B cell (primary cell): ENCODE data around the gene TTYH3. TPM values are rescaled to one million over a fixed set of nuclear protein-coding genes. Genes with fewer than 3 reads are reported as not detected.

Experiments used
- ATAC-seq: fragments of 200-7000 bp; cut with Tn5 transposase; one replicate; pipeline ENCODE4 v1.10.0; 2021; ENCODE audit warnings: low read depth, mild to moderate bottlenecking, moderate number of reproducible peaks, moderate library complexity
- CTCF ChIA-PET: fragments of 350-600 bp; sonication (Branson Sonifier 250); formaldehyde crosslinking; loops from one replicate; lab custom pipeline; 2021; ENCODE audit warnings: antibody characterized with exemption, inconsistent platforms; lab: Charles Lee
- POLR2A ChIA-PET: fragments of 350-600 bp; sonication (Branson Sonifier 250); formaldehyde crosslinking; loops from one replicate; lab custom pipeline; 2021; ENCODE audit warnings: antibody characterized with exemption; lab: Charles Lee
- DNase-seq: peaks from one replicate; pipeline ENCODE4 v3.0.0; 2013
- H2AFZ ChIP-seq: 2 replicates; pipeline ENCODE4 v1.6.1; 2012; ENCODE audit warnings: mild to moderate bottlenecking, low read depth, low read length; ENCODE audit not compliant: insufficient read depth, poor library complexity, severe bottlenecking
- H3K27ac ChIP-seq, 2 donors: 1 replicate in 1 of 2; 2 replicates in 1 of 2; pipeline ENCODE4 v1.5.1; 2012 to 2013; ENCODE audit warnings: low read length in 2 of 2, mild to moderate bottlenecking in 2 of 2, moderate library complexity in 1 of 2
- H3K27me3 ChIP-seq, 4 experiments: fragments of 200-600 bp in 1 of 4; sonication (generic) in 1 of 4; replicated peaks in 1 of 4; 1 replicate in 2 of 4; 2 replicates in 2 of 4; pipeline versions ENCODE4 v1.6.1 to v1.7.0; 2013 to 2016; ENCODE audit warnings: low read length in 3 of 4, mild to moderate bottlenecking in 2 of 4, mixed read lengths in 1 of 4, moderate library complexity in 1 of 4; ENCODE audit not compliant: insufficient read depth in 4 of 4, control insufficient read depth in 3 of 4; ENCODE audit errors: control extremely low read depth in 1 of 4
- H3K36me3 ChIP-seq, 2 experiments: replicated peaks in 1 of 2; 1 replicate in 1 of 2; 2 replicates in 1 of 2; pipeline versions ENCODE4 v1.6.1 to v1.7.1; 2013; ENCODE audit warnings: low read length in 1 of 2; ENCODE audit not compliant: insufficient read depth in 2 of 2, control insufficient read depth in 1 of 2; ENCODE audit errors: control extremely low read depth in 1 of 2, extremely low read depth in 1 of 2
- H3K4me1 ChIP-seq, 2 donors: fragments of 200-600 bp in 1 of 2; sonication (generic) in 1 of 2; 1 replicate in 1 of 2; 2 replicates in 1 of 2; pipeline versions ENCODE4 v1.5.1 to v1.6.1; 2013 to 2017; ENCODE audit warnings: low read length in 2 of 2; ENCODE audit not compliant: control insufficient read depth in 2 of 2, insufficient read depth in 2 of 2
- H3K4me2 ChIP-seq: replicated peaks from 2 replicates; pipeline ENCODE3; 2012; ENCODE audit warnings: mild to moderate bottlenecking, low read depth, low read length; ENCODE audit not compliant: poor library complexity, severe bottlenecking
- H3K4me3 ChIP-seq, 5 experiments: fragments of 200-600 bp in 1 of 5; sonication (generic) in 1 of 5; 1 replicate in 3 of 5; 2 replicates in 2 of 5; pipeline versions ENCODE4 v1.5.1 to v1.7.0; 2011 to 2016; ENCODE audit warnings: low read length in 4 of 5, mild to moderate bottlenecking in 4 of 5, low read depth in 2 of 5, control low read depth in 1 of 5, moderate library complexity in 1 of 5; ENCODE audit not compliant: insufficient read depth in 1 of 5; ENCODE audit errors: control extremely low read depth in 1 of 5, extremely low read depth in 1 of 5
- H3K79me2 ChIP-seq: fragments of 200-600 bp; sonication (generic); one replicate; pipeline ENCODE4 v1.6.0; 2016; ENCODE audit warnings: low read length; ENCODE audit not compliant: control insufficient read depth, insufficient read depth
- H3K9ac ChIP-seq: fragments of 200-600 bp; sonication (generic); 2 replicates; pipeline ENCODE4 v1.6.1; 2017; ENCODE audit warnings: mild to moderate bottlenecking, low read length, moderate library complexity
- H3K9me3 ChIP-seq, 3 donors: one replicate each; pipeline versions ENCODE4 v1.6.1 to v1.7.1; 2013; ENCODE audit warnings: low read length in 2 of 3; ENCODE audit not compliant: control insufficient read depth in 2 of 3, insufficient read depth in 1 of 3; ENCODE audit errors: control extremely low read depth in 1 of 3
- H4K20me1 ChIP-seq: 2 replicates; pipeline ENCODE4 v1.6.0; 2012; ENCODE audit warnings: mild to moderate bottlenecking, low read length; ENCODE audit not compliant: insufficient read depth, control insufficient read depth, poor library complexity, severe bottlenecking
- H3K27ac Mint-ChIP-seq: one replicate; pipeline ENCODE4 v1.8.0; 2021; ENCODE audit warnings: mixed read lengths
- H3K27me3 Mint-ChIP-seq: one replicate; pipeline ENCODE4 v1.8.0; 2021; ENCODE audit warnings: mixed read lengths
- H3K4me1 Mint-ChIP-seq: one replicate; pipeline ENCODE4 v1.8.0; 2021; ENCODE audit warnings: mixed read lengths
- H3K4me3 Mint-ChIP-seq: one replicate; pipeline ENCODE4 v1.8.0; 2021; ENCODE audit warnings: mixed read lengths
- H3K9me3 Mint-ChIP-seq: one replicate; pipeline ENCODE4 v1.8.0; 2022; ENCODE audit warnings: mixed read lengths; ENCODE audit not compliant: insufficient read depth
- CTCF ChIP-seq: fragments of 200-600 bp; IDR thresholded peaks from one replicate; pipeline ENCODE4 v1.8.0; 2022; ENCODE audit warnings: antibody characterized with exemption, mild to moderate bottlenecking
- EZH2 ChIP-seq: IDR thresholded peaks from 2 replicates; pipeline ENCODE4 v1.6.1; 2012; ENCODE audit warnings: borderline replicate concordance, low read depth, mild to moderate bottlenecking, moderate library complexity, low read length; ENCODE audit not compliant: insufficient read depth, poor library complexity, severe bottlenecking
- WGBS: methylation state at CpG from one replicate; pipeline ENCODE4 v1.1.5; 2013; ENCODE audit warnings: missing lambda C conversion rate; ENCODE audit not compliant: insufficient coverage; 5-methylcytosine and 5-hydroxymethylcytosine counted together
- intact Hi-C: fragments of 100-400 bp; cut with micrococcal nuclease; formaldehyde crosslinking; loops from one replicate; pipeline ENCODE4 v1.10.0; 2022
- polyA plus RNA-seq: library from polyadenylated mRNA; depleted of rRNA; stranded (reverse); fragments of >200 nt; gene quantifications from 2 replicates; pipeline ENCODE4 v1.2.3, GENCODE V29; 2012
- total RNA-seq, 2 donors: library from RNA; stranded (reverse); fragments of 120-200 nt in 1 of 2; gene quantifications; 1 replicate in 1 of 2; 2 replicates in 1 of 2; pipeline versions ENCODE4 v1.2.3 to v1.2.4, GENCODE V29; 2013 to 2022

The TTYH3 gene
- total and polyA plus RNA-seq, 2 donors (not counting 1 experiment from before 2014, with no cell fraction given): 8.4 to 48.6 TPM

DNA sequence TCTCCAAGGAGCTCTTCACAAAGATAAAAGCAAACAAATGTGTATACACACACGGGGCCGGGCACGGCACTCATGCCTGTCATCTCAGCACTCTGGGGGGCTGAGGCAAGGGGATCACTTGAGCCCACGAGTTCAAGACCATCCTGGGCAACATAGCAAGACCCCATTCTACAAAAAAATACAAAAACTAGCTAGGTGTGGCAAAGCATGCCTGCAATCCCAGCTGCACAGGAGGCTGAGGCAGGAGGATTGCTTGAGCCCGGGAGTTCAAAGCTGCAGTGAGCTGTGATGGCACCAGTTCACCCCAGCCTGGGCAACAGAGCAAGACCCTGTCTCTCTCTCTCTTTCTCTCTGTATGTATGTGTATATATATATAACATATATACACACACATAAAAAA, 22.3 kb downstream of the TTYH3 start:
- no peaks in the 10 kb centered on the region for H3K4me1 ChIP-seq
- no peak overlapping the region for H3K4me2 ChIP-seq
- H3K4me1 Mint-ChIP-seq: no peaks in the 10 kb centered on the region
- no peak overlapping the region for H2AFZ ChIP-seq
- no peaks in the 10 kb centered on the region for H3K27me3 Mint-ChIP-seq
- H3K4me3 Mint-ChIP-seq: no peak overlapping the region
- intact Hi-C loops: no loop called here
- DNase-seq (no peak), ATAC-seq (no peak)
- H3K27ac Mint-ChIP-seq: no peak overlapping the region
- no peaks in the 10 kb centered on the region for H4K20me1 ChIP-seq
- H3K9ac ChIP-seq: no peak overlapping the region
- ChIA-PET POLR2A (no interaction called here), CTCF (interaction anchor here (0.6 to 2.1 kb wide), 6 partner anchors 17 to 306 kb away, joined by 3 to 6 read pairs (median 4); no protein-coding TSS in a partner anchor)
- no peaks in the 10 kb centered on the region for H3K9me3 ChIP-seq
- WGBS: 89% methylated on average over 3 of the region's 5 CpGs
- H3K79me2 ChIP-seq: peaks cover 4% of the 10 kb centered on the region
- H3K27ac ChIP-seq: no peak overlapping the region
- no peaks in the 10 kb centered on the region for H3K27me3 ChIP-seq
- TF ChIP-seq CTCF: no peak
- no peak for TF ChIP-seq EZH2
- peaks cover 0 to 18% of the 10 kb centered on the region in 2 experiments for H3K36me3 ChIP-seq
- no peaks in the 10 kb centered on the region for H3K9me3 Mint-ChIP-seq
- no peak overlapping the region for H3K4me3 ChIP-seq

DNA sequence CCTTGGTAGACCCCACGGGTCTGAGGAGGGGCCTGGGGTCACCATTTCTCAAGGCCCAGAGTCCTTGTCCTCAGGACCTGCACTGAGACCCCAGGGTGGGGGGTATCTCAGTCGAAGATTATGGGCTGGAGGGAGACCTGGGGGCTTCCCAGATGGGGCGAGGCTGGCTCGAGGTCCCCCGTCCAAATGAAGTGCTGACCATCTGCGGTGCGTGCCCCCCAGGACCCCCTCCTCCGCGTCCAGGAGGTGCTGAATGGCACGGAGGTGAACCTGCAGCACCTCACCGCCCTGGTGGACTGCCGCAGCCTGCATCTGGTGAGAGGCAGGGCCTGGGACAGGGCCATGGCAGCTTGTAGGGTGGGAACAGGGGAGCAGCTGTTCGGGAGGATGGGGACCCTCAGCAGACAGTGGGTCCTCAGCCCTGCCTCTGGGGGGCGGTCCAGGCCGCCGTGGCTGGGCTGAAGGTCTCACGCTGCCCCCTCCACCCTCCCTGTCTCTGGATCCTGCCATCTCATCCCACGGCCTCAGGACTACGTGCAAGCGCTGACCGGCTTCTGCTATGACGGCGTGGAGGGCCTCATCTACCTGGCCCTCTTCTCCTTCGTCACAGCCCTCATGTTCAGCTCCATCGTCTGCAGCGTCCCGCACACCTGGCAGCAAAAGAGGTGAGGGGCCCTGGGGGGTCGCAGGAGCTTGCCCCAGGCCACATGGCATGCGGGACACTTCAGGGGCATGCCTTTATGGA, 24.3 kb downstream of the TTYH3 start:
- DNase-seq (no peak), ATAC-seq (no peak)
- intact Hi-C loops: no loop called here
- POLR2A ChIA-PET: no interaction called here
- Histone ChIP-seq H3K27me3 (no peaks in the 10 kb centered on the region), H3K4me1 (no peaks in the 10 kb centered on the region), H3K9me3 (no peaks in the 10 kb centered on the region), H3K36me3 (peaks cover 0 to 13% of the 10 kb centered on the region in 2 experiments), H3K79me2 (peaks cover 4% of the 10 kb centered on the region), H3K27ac (no peak overlapping the region), H2AFZ (no peak overlapping the region), H3K9ac (no peak overlapping the region), H3K4me3 (no peak overlapping the region), H4K20me1 (no peaks in the 10 kb centered on the region), H3K4me2 (no peak overlapping the region)
- Mint-ChIP-seq H3K9me3 (no peaks in the 10 kb centered on the region), H3K4me1 (no peaks in the 10 kb centered on the region), H3K4me3 (no peak overlapping the region), H3K27ac (no peak overlapping the region), H3K27me3 (no peaks in the 10 kb centered on the region)
- WGBS: 96% methylated on average over 28 of the region's 29 CpGs
- no peak for TF ChIP-seq EZH2
- no peak for TF ChIP-seq CTCF
- CTCF ChIA-PET: interaction anchor here (1.5 kb wide), 1 partner anchor 54 kb away, joined by 3 read pairs; no protein-coding TSS in a partner anchor
